ENCODE measurements around the gene CDX2. TPM values are rescaled to one million over a fixed set of nuclear protein-coding genes. Genes with fewer than 3 reads are reported as not detected.

Gene CDX2
- polyA plus RNA-seq, 1 donor from 2014 or later, result not detected

DNA sequence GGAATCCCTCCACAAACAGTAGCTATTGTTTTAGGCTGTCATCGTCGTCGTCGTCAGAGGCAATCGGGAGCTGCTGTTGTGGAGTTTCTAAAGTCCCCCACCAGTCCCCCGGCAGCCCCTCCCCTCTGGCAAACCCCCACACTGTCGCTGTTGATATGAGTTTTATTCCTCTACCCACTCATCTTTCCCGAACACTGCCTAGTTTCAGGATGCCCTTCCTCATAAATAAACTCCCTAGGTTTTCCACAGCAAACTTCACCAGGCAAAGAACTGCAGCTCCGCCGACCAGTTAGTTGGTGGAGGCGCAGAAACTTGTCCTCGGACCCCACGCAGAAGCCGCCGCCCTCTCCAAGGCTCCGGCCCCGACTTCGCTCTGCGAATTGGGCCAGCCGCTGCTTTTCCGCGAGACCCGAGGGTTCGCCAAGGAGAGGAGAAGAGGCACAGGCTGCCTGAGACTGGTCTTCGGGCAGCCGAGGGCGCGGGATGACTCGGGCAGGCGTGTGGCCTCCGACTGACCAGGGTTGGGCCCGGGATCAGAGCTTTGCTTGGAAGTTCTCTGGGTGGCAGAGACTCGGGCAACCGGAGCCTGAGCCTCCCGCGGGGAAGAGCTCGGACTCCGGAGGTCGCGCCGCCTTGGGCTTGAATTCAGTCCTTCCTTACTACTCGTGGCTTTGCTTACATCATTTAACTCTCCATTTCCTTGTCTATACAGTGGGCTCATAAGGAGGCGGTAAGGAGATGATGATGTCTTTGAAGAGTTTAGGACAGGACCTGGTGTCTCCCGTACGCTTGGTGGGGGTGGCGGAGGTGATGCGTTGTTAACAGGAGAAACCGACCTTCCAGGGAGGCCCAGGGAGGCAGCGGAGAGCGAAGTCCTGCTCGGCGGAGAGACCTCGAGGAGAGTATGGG, 41.4 kb downstream of the CDX2 start:
- Histone ChIP-seq H4K20me1 (ENCODE audit: insufficient read depth) (no peaks in the 10 kb centered on the region), H3K9me2 (ENCODE audit: insufficient read depth, low read length) (no peaks in the 10 kb centered on the region), H3K27me3 (ENCODE audit: insufficient read depth, low read depth, low read length) (peaks cover 98% of the 10 kb centered on the region), H3F3A (ENCODE audit: insufficient read depth, low read length, poor library complexity, severe bottlenecking) (no peaks in the 10 kb centered on the region), H3K9me3 (ENCODE audit: low read length) (peaks cover 3% of the 10 kb centered on the region), H3K4me3 (ENCODE audit: low read length) (no peak overlapping the region), H3K27ac (ENCODE audit: low read length) (no peak overlapping the region), H3K4me2 (ENCODE audit: low read length) (no peak overlapping the region), H3K79me2 (replicated peaks; ENCODE audit: insufficient read depth, low read length) (no peaks in the 10 kb centered on the region), H3K36me3 (ENCODE audit: insufficient read depth, low read length) (no peaks in the 10 kb centered on the region), H2AFZ (ENCODE audit: low read depth, low read length) (no peak overlapping the region), H3K9ac (ENCODE audit: low read length) (no peak overlapping the region)
- no peak for TF ChIP-seq SMC3 (conservative IDR thresholded peaks at IDR 0.05; ENCODE audit: poor library complexity)
- peak; percentile 89 for TF ChIP-seq EZH2 (IDR thresholded peaks at IDR 0.05; ENCODE audit: borderline replicate concordance, insufficient read depth, low read length, poor library complexity, severe bottlenecking)

DNA sequence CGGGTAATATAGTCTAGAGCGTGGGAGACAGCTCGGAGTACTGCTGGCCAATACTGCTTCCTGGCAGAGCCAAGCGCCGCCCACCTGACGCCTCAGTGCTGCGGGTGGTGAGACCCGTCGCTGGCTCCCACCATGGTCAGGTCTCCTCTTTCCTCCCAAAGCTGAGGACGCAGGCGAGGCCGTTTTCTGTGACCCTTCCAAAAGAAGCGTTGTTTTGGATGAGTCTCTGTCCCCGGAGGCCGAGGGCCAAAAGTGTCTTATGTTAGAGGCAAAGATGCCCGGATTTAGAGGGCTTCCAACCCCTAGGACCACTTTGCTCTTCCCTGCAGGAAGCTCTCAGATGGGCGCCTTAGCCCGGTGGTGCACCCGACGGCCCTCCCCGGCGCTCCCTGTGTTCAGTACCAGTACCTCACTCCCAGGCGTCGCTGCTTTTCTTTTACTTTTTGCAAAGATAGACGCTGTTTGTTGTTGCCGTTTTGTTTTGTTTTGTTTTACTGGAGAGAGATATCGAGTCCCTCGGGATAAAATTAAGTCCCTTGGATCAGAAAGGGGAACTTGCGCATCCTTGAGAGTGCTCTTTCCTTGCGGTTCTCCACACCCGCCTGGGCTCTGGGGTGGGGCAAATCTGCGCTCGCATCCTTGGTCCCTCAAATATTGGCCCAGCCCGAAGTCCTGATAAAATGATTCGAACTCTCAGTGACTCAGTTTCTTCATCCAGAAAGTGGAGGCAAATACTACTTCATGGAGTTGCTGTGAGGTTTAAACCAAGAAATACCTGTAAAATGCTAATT, 42.3 kb downstream of the CDX2 start:
- Histone ChIP-seq H3K4me2 (ENCODE audit: low read length) (no peak overlapping the region), H3K36me3 (ENCODE audit: insufficient read depth, low read length) (no peaks in the 10 kb centered on the region), H3K9ac (ENCODE audit: low read length) (no peak overlapping the region), H3K27ac (ENCODE audit: low read length) (no peak overlapping the region), H4K20me1 (ENCODE audit: insufficient read depth) (no peaks in the 10 kb centered on the region), H3F3A (ENCODE audit: insufficient read depth, low read length, poor library complexity, severe bottlenecking) (no peaks in the 10 kb centered on the region), H3K9me3 (ENCODE audit: low read length) (peaks cover 3% of the 10 kb centered on the region), H3K27me3 (ENCODE audit: insufficient read depth, low read depth, low read length) (peaks cover 100% of the 10 kb centered on the region), H2AFZ (ENCODE audit: low read depth, low read length) (no peak overlapping the region), H3K4me3 (ENCODE audit: low read length) (no peak overlapping the region), H3K79me2 (replicated peaks; ENCODE audit: insufficient read depth, low read length) (no peaks in the 10 kb centered on the region), H3K9me2 (ENCODE audit: insufficient read depth, low read length) (no peaks in the 10 kb centered on the region)
- TF ChIP-seq POLR2AphosphoS5 (IDR thresholded peaks at IDR 0.05) (no peak), EZH2 (IDR thresholded peaks at IDR 0.05; ENCODE audit: borderline replicate concordance, insufficient read depth, low read length, poor library complexity, severe bottlenecking) (peak; percentile 38)

DNA sequence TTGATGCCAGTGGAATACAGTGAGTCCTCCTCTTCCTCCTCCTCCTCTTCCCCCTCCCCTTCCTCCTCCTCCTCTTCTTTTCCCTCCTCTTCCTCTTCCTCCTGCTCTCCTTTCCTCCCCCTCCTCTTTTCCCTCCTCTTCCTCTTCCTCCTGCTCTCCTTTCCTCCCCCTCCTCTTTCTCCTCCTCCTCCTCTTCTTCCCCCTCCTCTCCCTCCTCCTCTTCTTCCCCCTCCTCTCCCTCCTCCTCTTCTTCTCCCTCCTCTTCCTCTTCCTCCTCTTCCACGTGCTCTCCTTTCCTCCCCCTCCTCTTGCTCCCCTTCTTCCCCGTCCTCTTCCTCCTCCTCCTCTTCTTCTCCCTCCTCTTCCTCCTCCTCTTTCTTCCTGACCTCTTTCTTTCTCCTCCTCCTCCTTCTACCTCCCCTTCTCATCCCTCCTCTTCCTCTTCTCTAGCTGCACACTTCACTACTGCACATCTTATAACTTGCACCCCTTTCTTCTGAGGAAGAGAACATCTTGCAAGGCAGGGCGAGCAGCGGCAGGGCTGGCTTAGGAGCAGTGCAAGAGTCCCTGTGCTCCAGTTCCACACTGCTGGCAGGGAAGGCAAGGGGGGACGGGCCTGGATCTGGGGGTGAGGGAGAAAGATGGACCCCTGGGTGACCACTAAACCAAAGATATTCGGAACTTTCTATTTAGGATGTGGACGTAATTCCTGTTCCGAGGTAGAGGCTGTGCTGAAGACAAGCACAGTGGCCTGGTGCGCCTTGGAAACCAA, 43.7 kb downstream of the CDX2 start:
- Histone ChIP-seq H3F3A (ENCODE audit: insufficient read depth, low read length, poor library complexity, severe bottlenecking) (no peaks in the 10 kb centered on the region), H3K27ac (ENCODE audit: low read length) (no peak overlapping the region), H3K9me2 (ENCODE audit: insufficient read depth, low read length) (no peaks in the 10 kb centered on the region), H3K27me3 (ENCODE audit: insufficient read depth, low read depth, low read length) (peaks cover 100% of the 10 kb centered on the region), H3K79me2 (replicated peaks; ENCODE audit: insufficient read depth, low read length) (no peaks in the 10 kb centered on the region), H3K36me3 (ENCODE audit: insufficient read depth, low read length) (no peaks in the 10 kb centered on the region), H3K4me2 (ENCODE audit: low read length) (no peak overlapping the region), H2AFZ (ENCODE audit: low read depth, low read length) (no peak overlapping the region), H3K4me3 (ENCODE audit: low read length) (no peak overlapping the region), H4K20me1 (ENCODE audit: insufficient read depth) (no peaks in the 10 kb centered on the region), H3K9ac (ENCODE audit: low read length) (no peak overlapping the region), H3K9me3 (ENCODE audit: low read length) (peaks cover 3% of the 10 kb centered on the region)
- TF ChIP-seq MXI1 (conservative IDR thresholded peaks at IDR 0.05; ENCODE audit: poor library complexity, severe bottlenecking) (no peak), EZH2 (IDR thresholded peaks at IDR 0.05; ENCODE audit: borderline replicate concordance, insufficient read depth, low read length, poor library complexity, severe bottlenecking) (peak; percentile 85)

Measured in neural cell (in vitro differentiated cells).